Measurements from ENCODE around the gene MADCAM1.

DNA sequence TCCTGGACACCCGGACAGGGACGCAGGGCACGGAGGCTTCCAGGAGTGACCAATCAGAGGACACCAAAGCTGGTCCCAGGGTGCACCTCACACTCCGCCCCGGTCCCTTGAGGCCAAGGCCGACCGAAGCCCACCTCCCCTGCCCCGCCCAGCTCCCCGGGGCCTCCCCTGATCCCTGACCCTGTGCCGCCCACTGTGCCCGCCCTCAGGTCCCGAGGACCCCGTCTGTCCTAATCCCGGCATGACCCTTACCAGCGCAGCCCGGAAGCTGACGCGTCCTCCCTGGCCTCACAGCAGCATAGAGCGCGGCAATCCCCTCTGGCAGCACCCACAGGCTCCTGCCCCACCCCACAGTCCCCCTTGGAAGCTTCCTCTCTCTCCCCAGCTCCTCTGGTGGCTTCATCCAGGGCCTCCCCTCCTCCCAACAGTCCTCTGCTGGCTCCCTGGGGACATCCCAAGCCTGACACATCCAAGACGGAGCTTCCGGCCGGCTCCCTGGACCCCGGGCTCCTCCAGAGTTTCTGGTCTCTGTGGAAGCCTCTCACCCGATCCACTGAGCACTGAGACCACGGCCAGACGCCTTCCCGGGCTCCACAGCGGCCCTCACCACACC lies 27.9 kb downstream of the MADCAM1 start:
- TF ChIP-seq GATA2 (IDR thresholded peaks at IDR 0.05; ENCODE audit: low read depth, low read length) (no peak), GATA3 (IDR thresholded peaks at IDR 0.05; ENCODE audit: low read depth, low read length) (no peak)
